Measurements from ENCODE around the gene PLD5.
A peak's percentile ranks its signal among the peaks of the same experiment; 100 is the strongest.
"Not testable (repeated sequence)": the region's sequence is repeated elsewhere in the genome, so short reads cannot be mapped to it uniquely, and the experiment has no call there.

Gene PLD5

DNA sequence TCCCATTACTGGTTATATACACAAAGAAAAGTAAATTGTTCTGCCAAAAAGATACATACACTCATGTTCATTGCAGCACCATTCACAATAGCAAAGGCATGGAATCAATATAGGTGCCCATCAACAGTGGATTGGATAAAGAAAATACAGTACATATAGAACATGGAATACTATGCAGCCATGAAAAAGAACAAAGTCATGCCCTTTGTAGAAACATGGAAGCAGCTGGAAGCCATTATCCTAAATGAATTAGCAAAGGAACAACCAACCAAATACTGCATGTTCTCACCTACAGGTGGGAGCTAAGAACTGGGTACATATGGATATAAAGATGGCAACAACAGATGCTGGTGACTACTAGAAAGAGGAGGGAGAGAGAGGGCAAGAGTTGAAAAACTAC lies 132.6 kb downstream of the PLD5 start:
- TF ChIP-seq, protein P1, sequence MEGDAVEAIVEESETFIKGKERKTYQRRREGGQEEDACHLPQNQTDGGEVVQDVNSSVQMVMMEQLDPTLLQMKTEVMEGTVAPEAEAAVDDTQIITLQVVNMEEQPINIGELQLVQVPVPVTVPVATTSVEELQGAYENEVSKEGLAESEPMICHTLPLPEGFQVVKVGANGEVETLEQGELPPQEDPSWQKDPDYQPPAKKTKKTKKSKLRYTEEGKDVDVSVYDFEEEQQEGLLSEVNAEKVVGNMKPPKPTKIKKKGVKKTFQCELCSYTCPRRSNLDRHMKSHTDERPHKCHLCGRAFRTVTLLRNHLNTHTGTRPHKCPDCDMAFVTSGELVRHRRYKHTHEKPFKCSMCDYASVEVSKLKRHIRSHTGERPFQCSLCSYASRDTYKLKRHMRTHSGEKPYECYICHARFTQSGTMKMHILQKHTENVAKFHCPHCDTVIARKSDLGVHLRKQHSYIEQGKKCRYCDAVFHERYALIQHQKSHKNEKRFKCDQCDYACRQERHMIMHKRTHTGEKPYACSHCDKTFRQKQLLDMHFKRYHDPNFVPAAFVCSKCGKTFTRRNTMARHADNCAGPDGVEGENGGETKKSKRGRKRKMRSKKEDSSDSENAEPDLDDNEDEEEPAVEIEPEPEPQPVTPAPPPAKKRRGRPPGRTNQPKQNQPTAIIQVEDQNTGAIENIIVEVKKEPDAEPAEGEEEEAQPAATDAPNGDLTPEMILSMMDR (IDR thresholded peaks at IDR 0.05), result no peak
- Mint-ChIP-seq H3K36me3 (ENCODE audit: low read depth) (no peaks in the 10 kb centered on the region), H3K9me3 (peaks cover 3% of the 10 kb centered on the region), H3K27me3 (ENCODE audit: low read depth, poor library complexity) (peaks cover 7% of the 10 kb centered on the region), H3K27ac (no peak overlapping the region), H3K4me3 (no peak overlapping the region), H3K4me1 (no peaks in the 10 kb centered on the region)
- DNase-seq, result no peak

GRCh38 chr1:242376121-242376520 lies 148.4 kb downstream of the PLD5 start:
- not testable (repeated sequence) for H3K27me3 Mint-ChIP-seq (ENCODE audit: low read depth, poor library complexity); H3K4me1 Mint-ChIP-seq; DNase-seq; H3K27ac Mint-ChIP-seq; H3K36me3 Mint-ChIP-seq (ENCODE audit: low read depth); H3K4me3 Mint-ChIP-seq
- H3K9me3 Mint-ChIP-seq, result peaks cover 17% of the 10 kb centered on the region

- H3K27ac Mint-ChIP-seq; DNase-seq; H3K36me3 Mint-ChIP-seq (ENCODE audit: low read depth); H3K27me3 Mint-ChIP-seq (ENCODE audit: low read depth, poor library complexity); H3K4me1 Mint-ChIP-seq; H3K4me3 Mint-ChIP-seq: not testable (repeated sequence)
- H3K9me3 Mint-ChIP-seq, result peaks cover 14% of the 10 kb centered on the region
Observed at GRCh38 chr1:242350446-242350845, 174.1 kb downstream of the PLD5 start.

DNA sequence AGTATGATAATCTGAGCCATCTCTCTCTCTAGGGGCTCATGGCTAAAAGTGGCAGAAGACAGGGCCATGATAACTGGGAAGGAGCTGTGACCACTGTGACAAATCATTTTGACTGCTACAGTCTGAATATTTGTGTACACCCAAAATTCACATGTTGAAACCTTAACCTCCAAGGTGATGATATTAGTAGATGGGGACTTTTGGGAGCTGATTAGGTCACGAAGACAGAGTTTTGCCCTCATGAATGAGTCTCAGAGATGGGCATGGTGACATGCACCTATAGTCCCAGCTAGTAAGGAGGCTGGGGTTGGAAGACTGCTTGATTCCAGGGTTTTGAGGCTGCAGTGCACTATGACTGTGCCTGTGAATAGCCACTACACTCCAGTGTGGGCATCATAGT lies 174.9 kb downstream of the PLD5 start:
- H3K36me3 Mint-ChIP-seq (ENCODE audit: low read depth), result no peaks in the 10 kb centered on the region
- H3K9me3 Mint-ChIP-seq, result peaks cover 14% of the 10 kb centered on the region

GRCh38 chr1:242330865-242331264 lies 193.6 kb downstream of the PLD5 start:
- not testable (repeated sequence) for H3K27ac Mint-ChIP-seq; DNase-seq; H3K36me3 Mint-ChIP-seq (ENCODE audit: low read depth); H3K27me3 Mint-ChIP-seq (ENCODE audit: low read depth, poor library complexity); H3K4me3 Mint-ChIP-seq; H3K9me3 Mint-ChIP-seq; H3K4me1 Mint-ChIP-seq

More for the DNA sequence above, 174.9 kb downstream of the PLD5 start:
- DNase-seq, result no peak
- no peak overlapping the region for H3K4me3 Mint-ChIP-seq
- TF ChIP-seq, protein P1 (IDR thresholded peaks at IDR 0.05), result no peak
- no peaks in the 10 kb centered on the region for H3K4me1 Mint-ChIP-seq
- no peak overlapping the region for H3K27ac Mint-ChIP-seq
- peaks cover 7% of the 10 kb centered on the region for H3K27me3 Mint-ChIP-seq (ENCODE audit: low read depth, poor library complexity)

- not testable (repeated sequence) for H3K27me3 Mint-ChIP-seq (ENCODE audit: low read depth, poor library complexity); DNase-seq; H3K4me3 Mint-ChIP-seq; H3K27ac Mint-ChIP-seq; H3K36me3 Mint-ChIP-seq (ENCODE audit: low read depth)
- H3K9me3 Mint-ChIP-seq, result peaks cover 12% of the 10 kb centered on the region
- H3K4me1 Mint-ChIP-seq, result peaks cover 20% of the 10 kb centered on the region
Observed at GRCh38 chr1:242327381-242327780, 197.1 kb downstream of the PLD5 start.

DNA sequence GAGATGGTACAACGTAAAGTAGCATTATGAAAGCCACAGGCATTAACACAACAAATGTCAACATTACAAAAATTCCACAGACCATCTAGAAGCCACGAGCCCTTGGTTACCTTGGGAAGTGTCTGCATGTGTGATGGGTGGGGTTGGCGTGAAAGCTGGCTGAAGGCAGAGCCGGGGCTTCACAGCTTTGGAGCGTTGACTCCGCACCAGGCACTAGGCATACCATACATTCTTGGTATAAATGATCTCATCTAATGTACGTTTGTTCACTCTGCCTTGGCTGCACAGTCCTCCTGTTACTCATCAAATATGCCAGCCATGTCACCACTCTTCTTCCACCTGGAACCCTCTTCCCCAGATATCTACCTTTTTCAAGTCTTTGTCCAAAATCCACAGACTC lies 202.5 kb downstream of the PLD5 start:
- not testable (repeated sequence) for DNase-seq; H3K4me3 Mint-ChIP-seq; H3K27me3 Mint-ChIP-seq (ENCODE audit: low read depth, poor library complexity); H3K27ac Mint-ChIP-seq; H3K36me3 Mint-ChIP-seq (ENCODE audit: low read depth)
- Mint-ChIP-seq H3K4me1 (peaks cover 20% of the 10 kb centered on the region), H3K9me3 (peaks cover 20% of the 10 kb centered on the region)

GRCh38 chr1:242318140-242318539 lies 206.4 kb downstream of the PLD5 start:
- no peak for DNase-seq
- Mint-ChIP-seq H3K27me3 (ENCODE audit: low read depth, poor library complexity) (peaks cover 7% of the 10 kb centered on the region), H3K36me3 (ENCODE audit: low read depth) (peaks cover 6% of the 10 kb centered on the region), H3K27ac (no peak overlapping the region), H3K4me3 (no peak overlapping the region), H3K4me1 (peaks cover 9% of the 10 kb centered on the region), H3K9me3 (peaks cover 19% of the 10 kb centered on the region)
- TF ChIP-seq, protein P1 (IDR thresholded peaks at IDR 0.05), result no peak

GRCh38 chr1:242314865-242315264 lies 209.6 kb downstream of the PLD5 start:
- peaks cover 16% of the 10 kb centered on the region for H3K9me3 Mint-ChIP-seq

DNA sequence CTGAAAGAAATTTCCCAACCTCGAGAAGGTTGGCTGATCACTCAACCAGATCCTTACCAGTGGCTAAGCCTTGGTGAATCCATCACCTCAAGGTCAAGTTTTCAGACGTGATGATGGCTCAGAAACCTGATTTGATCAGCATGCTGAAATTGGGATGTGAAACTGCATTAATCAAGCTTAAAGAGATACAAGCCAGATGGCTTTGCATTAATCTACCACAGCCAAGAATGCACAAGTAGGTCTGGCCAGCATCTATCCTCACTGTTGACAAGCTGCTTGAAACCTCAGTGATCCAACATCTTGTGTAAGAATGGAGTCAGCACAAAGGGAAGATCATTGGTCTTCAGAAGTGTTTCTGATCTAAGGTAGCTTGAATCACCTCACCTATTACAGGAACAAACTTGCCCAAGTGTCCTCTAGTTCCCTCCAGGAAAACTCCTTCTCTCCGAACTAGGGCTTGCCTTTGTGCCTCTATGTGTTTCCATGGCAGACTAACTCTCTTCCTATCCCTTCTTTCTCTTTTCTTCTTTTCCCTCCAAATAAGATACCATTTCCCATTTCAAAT lies 210.3 kb downstream of the PLD5 start:
- Mint-ChIP-seq H3K9me3 (peaks cover 16% of the 10 kb centered on the region), H3K27me3 (ENCODE audit: low read depth, poor library complexity) (peaks cover 15% of the 10 kb centered on the region)
- DNase-seq; H3K36me3 Mint-ChIP-seq (ENCODE audit: low read depth); H3K27ac Mint-ChIP-seq; H3K4me1 Mint-ChIP-seq; H3K4me3 Mint-ChIP-seq: not testable (repeated sequence)

More at GRCh38 chr1:242314865-242315264, 209.6 kb downstream of the PLD5 start:
- not testable (repeated sequence) for H3K36me3 Mint-ChIP-seq (ENCODE audit: low read depth); H3K4me3 Mint-ChIP-seq; H3K4me1 Mint-ChIP-seq; H3K27ac Mint-ChIP-seq; DNase-seq
- H3K27me3 Mint-ChIP-seq (ENCODE audit: low read depth, poor library complexity), result peaks cover 15% of the 10 kb centered on the region

DNA sequence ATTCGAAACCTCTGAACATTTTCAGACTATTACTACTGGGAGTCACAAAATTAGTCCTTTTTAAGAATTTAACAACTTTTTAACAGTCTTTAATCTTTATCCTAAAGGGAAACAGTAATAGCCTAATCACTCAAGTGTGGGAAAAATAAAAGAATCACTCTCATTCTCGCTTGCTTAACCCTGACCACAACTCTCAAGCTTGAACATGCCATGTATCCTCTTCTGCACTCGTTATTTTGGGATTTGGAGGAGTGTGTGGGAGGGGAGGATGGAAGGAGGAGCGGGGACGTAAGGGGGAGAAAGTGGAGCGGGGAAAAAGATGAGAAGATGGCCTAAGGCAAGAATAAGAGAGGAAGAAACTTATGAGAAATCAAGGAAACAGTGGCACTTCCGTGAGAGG lies 215.8 kb downstream of the PLD5 start:
- H3K4me3 Mint-ChIP-seq; DNase-seq; H3K4me1 Mint-ChIP-seq; H3K36me3 Mint-ChIP-seq (ENCODE audit: low read depth): not testable (repeated sequence)
- peaks cover 13% of the 10 kb centered on the region for H3K27me3 Mint-ChIP-seq (ENCODE audit: low read depth, poor library complexity)
- peak overlapping the region; percentile 47 for H3K27ac Mint-ChIP-seq
- H3K9me3 Mint-ChIP-seq, result peaks cover 16% of the 10 kb centered on the region

DNA sequence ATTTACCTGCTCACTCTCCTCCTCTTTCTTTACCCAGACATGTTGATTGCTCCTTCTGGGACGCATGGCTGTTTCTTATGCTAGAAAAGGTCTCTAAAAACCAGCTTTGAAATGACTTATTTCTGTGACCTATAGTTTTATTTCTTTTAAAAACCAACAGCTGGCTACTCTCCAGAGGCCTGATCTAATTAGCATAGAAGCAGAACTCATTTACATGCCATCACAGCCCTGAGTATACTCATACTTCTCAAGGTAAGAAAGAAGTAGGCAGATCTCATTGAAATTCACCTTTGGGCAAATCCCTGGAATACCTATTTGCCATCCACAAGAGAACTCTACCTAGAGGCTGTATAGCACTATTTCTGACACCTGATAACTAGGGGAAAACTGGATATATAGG lies 230.7 kb downstream of the PLD5 start:
- not testable (repeated sequence) for H3K4me3 Mint-ChIP-seq; H3K4me1 Mint-ChIP-seq; H3K27me3 Mint-ChIP-seq (ENCODE audit: low read depth, poor library complexity); DNase-seq; H3K9me3 Mint-ChIP-seq; H3K36me3 Mint-ChIP-seq (ENCODE audit: low read depth); H3K27ac Mint-ChIP-seq

Measured in nephron progenitor cell (in vitro differentiated cells).